Measurements from ENCODE around the gene NSUN3.
A peak's percentile ranks its signal among the peaks of the same experiment; 100 is the strongest.
"Not testable (repeated sequence)": the region's sequence is repeated elsewhere in the genome, so short reads cannot be mapped to it uniquely, and the experiment has no call there.

Gene NSUN3

DNA sequence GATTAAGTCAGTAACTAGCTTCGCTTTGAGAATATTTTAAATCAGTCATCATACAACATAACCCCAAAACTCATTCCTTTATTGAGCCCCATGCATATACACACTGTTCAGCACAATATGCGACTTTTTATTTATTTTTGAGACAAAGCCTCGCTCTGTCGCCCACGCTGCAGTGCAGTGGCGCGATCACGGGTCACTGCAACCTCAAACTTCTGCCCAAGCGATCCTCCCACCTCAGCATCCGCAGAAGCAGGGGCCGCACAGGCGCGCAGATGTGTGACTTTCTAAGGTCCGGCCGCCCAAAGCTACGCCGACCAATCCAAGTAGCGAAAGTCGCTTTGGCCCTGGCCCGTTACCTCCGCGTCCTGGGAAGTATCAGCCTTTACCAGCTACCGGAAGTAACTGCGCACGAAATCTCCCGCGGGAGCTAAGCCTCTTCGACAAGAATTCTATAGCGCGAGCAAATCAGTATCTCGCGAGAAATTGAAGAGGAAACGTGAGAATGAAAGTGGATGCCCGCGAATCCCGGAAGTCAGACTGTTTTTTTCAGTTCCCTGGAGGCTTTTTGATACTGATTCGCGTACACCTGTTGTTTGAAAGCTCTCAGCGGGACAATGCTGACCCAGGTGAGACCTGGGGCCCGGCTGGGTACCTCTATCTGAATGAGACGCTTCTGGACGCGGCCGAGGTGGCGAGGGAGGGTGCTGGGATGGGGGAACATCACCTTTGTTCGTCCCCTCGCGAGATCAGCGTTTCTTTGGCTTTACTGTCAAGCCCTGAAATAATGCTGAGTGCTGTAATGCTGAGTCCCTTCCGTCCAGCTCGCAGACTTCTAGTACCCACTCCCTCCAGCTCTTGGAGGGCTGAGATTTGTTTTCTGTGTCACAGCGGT, at the start of gene NSUN3, which contains the start of gene DHFR2:
Gene NSUN3, plus strand, starts transcription at position 549 of the 892 bp plus-strand sequence. Its CDS starts 66 bp downstream, at position 615.
Gene DHFR2, minus strand, starts transcription at position 404 of the 892 bp plus-strand sequence. CDS start 1,405 bp downstream, outside the sequence.
- peak; percentile 94 for DNase-seq

DNA sequence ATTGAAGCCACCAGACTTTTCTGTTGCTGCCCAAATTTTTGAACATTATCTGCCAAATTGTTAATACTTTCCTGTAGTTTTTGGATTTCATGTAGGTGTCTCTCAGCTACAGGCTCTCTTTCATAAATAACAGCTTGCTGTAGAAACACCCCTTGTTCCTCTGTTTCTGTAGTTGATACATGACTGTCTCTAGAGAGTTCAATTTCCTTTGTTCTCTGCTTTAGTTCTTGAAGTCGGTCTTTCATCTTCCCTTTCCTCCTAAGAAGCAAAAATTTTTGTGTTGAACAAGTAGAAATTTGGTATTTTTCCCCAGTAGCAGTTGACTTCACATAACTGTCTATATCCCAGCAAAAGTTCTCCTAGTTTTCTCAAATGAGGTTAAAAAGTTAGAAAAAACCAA, 47.8 kb upstream of the NSUN3 start:
- no peak for DNase-seq

DNA sequence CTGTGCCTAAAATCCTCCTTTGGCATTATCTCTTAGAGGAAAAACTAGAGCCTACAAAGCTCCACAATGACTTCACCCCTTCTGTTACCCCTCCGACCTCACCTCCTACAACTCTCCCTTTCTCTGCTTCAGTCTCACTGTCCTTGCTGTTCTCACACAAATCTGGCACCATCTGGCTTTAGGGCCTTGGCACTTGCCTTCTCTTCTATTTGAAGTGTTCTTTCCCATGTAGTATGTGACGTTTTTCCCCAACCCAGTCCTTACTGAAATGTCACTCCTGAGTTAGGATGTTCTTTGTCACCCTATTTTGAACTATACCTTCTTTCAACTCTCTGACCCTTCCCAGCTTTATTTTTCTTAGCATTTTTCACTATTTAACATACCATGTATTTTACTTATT, 43.2 kb upstream of the NSUN3 start:
- no peak for DNase-seq

DNA sequence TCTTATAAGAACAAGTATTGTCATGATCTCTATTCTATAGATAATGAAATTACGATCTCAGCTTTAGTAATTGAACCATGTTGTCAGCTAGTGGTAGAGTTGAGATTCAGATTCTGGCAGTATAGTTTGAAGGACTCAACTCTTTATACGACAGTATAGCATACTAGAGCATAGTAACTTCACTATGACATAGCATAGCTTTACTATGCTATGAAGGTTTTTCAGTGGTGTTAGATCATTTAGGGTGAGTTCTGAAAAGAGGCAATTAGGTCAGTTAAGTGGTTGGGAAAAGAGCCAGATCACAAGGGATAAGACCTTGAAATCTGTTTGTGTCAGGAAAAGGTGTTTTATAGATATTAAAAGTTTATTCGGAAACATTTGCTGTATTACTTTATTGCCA, 42.6 kb upstream of the NSUN3 start:
- no peak for DNase-seq

DNA sequence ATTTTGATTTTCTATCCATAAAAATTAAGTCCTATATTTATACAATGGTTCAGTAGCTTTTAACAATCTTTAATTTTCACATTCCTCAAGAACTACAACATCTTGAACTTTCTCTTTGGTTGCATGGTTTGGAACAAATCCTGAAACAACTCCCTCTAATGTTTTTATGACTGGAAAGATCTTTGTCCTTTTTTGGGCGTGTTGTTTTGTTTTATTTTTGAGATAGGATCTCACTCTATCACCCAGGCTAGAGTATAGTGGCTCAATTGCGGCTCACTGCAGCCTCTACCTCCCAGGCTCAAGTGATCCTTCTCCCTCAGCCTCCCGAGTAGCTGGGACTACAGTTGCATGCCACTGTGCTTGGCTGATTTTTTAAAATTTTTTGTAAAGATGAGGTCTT, 38.5 kb upstream of the NSUN3 start:
- no peak for DNase-seq

DNA sequence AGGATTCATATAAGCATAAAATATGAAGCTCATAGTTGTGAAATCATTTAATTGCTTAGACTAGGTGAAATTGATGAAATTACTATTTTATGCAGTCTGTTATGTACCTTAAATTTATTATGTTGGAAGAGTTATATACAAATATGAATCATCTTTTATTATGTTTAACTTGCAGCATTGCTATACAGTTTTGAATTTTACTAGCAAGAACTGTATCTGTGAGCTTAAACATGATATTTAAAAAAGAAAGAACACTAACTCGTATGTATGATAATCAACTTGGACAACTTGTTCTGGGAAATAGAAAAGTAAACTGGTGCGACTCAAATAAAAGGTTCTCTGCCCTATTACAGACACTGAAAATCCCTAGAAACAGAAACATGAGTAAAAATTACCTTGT, 36.2 kb upstream of the NSUN3 start:
- DNase-seq = no peak

DNA sequence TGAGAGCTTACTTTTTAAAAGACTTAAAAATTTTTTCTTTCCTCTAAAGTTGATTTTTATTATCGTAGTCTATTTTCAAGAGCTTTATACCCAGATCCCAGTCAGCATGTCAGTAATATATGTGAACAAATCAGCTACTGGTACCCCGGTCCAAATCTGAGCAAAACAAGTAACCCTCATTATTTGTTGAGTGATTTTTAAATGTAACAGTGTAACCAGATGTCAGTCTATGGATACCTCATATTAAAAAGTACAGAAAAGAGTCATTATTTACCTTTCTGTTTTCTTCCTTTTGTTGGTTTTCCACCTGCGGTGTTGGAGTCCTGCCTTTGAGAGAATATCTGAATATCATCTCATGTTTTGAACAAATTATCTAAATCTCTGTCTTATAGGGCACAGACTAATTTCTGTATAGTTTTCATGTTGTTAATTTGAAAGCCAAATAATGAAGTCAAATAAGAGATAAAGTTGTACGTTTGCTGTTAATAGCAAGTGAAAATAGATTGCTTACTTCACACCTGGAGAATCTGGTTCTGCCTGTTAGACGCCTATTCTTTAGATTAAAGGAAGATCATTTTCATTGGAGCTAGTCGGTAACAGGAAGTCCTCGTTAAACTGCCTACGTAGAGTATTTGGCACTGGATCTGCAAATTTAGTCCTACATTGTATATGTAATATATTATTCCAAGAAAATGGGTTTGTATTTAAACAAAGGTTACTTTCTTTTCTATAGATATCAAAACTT, 34.6 kb upstream of the NSUN3 start, which contains the start of gene STX19:
Gene STX19, minus strand, starts transcription at position 505 of the 745 bp plus-strand sequence. CDS start 13,328 bp downstream, outside the sequence.
- no peak for DNase-seq

DNA sequence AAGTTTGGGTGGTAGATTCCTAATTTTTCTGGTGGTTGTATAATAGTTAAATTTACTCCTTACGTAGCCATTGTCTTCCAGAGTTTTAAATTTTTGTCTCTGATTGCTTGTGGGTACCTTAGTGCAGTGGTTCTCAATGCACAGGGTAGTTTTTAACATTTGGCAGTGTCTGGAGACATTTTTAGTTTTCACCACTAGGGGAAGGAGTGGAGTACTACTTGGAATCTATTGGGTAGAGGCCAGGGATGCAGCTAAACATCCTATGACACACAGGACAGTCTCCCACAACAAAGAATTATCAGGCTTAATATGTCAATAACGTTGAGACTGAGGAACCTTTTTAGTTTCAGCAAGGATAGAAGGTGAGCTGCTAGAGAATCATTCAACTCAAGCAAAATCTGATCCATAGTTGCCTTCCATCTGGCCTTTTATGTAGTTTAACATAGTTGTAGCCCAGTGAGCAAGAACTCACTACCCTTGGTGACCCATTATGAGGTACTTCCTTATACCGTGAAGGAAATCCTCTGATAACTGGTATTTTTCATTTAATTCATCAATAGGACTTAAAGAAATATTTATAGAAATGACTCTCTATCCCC, 25.9 kb upstream of the NSUN3 start:
- peak; percentile 2 for DNase-seq

DNA sequence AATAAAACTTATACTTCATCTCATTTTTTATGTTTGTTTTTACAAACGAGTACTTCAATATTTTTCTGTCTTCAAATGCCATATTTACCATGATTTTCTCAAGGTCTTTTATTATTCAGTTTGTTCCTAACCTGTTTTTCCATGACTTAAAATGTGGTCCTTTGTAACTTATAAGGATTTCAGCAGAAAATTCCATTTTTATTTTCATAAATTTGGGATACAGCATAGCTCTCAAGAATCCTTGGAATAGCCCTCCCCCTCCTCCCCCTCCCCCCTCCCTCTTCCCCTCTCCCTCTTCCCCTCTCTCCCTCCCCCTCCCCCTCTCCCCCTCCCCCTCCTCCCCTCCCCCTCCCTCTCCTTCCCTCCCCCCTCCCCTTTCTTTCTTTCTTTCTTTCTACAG, 19.6 kb upstream of the NSUN3 start:
- no peak for DNase-seq

DNA sequence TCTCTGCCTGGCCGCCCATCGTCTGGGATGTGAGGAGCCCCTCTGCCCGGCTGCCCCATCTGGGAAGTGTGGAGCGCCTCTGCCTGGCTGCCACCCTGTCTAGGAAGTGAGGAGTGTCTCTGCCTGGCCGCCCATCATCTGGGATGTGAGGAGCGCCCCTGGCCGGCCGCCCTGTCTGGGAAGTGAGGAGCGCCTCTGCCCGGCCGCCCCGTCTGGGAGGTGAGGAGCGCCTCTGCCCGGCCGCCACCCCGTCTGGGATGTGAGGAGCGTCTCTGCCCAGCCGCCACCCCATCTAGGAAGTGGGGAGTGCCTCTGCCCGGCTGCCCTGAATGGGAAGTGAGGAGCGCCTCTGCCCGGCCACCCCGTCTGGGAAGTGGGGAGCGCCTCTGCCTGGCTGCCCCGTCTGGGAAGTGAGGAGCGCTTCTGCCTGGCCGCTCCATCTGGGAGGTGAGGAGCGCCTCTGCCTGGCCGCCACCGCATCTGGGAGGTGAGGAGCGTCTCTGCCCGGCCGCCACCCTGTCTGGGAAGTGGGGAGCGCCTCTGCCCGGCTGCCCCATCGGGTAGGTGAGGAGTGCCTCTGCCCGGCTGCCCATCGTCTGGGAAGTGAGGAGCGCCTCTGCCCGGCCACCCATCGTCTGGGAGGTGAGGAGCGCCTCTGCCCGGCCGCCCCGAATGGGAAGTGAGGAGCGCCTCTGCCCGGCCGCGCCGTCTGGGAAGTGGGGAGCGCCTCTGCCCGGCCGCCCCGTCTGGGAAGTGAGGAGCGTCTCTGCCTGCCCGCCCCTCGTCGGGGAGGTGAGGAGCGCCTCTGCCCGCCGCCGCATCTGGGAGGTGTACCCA, 18.5 kb upstream of the NSUN3 start:
- not testable (repeated sequence) for DNase-seq

DNA sequence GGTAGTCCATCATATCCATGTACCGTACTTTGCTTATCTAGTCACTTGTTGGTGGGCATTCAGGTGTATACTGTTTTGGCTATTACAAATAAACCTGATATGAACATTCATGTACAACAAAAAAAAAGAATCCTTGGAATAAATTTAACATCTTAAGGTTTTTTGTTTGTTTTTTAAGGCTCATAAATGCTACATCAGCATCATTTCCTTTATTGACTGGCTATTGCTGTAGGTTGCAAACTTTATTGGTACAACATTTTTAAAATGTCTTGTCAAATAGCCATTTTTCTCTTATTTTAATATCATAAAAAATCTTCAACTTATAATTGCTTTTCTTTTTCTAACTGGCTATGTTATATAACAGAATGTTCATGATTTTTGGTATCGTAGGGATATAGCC, 16.3 kb upstream of the NSUN3 start:
- no peak for DNase-seq

DNA sequence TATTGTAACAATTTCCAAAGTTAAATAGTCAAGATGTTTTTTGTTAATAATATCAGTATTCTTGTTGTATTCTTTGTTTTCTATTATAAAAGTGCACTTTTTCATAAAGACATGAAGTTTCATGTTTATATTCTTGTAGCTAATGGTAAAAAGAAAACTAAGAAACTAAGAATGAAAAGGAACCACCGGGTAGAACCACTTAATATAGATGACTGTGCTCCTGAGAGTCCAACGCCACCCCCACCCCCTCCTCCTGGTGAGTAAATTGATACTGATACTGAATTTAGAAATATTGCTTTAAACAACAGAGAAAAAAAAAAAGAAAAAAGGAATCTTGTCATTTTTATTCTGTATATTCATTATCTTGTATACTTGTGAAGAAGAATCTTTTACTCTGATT, 13.6 kb upstream of the NSUN3 start:
- DNase-seq = no peak

DNA sequence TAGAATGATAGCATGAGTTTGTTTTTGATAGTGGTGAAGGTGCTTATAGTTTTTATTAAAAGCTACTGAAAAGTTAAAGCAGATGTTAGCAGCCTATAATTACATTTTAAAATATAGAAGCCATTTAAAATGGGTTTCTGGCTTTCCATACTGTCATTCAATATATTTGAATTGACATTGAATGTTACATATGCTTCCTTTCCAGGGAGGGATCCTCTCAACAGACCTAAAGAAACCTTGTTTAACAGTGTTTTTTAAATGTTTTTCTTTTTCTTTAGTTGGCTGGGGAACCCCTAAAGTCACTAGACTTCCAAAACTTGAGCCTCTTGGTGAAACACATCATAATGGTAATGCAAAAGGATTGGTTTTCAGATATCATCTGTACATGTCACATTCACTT, 12.3 kb upstream of the NSUN3 start:
- no peak for DNase-seq

DNA sequence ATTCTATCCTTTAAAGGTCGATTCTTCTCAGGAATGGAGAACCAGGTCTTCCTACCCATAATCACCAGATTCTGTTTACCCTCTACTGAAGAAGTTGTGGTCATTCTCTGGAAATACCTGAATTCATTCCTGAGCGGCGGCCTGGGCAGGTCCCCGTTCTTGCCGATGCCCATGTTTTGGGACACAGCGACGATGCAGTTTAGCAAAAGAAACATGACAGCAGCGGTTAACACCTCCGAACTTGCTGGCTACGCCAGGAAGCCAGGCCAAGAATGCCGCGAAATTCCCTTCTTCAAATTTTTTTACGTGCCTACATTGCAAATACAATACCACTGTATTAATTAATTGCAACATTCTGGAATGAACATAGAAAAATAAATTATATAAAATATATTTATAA, 1.6 kb upstream of the NSUN3 start:
- no peak for DNase-seq

DNA sequence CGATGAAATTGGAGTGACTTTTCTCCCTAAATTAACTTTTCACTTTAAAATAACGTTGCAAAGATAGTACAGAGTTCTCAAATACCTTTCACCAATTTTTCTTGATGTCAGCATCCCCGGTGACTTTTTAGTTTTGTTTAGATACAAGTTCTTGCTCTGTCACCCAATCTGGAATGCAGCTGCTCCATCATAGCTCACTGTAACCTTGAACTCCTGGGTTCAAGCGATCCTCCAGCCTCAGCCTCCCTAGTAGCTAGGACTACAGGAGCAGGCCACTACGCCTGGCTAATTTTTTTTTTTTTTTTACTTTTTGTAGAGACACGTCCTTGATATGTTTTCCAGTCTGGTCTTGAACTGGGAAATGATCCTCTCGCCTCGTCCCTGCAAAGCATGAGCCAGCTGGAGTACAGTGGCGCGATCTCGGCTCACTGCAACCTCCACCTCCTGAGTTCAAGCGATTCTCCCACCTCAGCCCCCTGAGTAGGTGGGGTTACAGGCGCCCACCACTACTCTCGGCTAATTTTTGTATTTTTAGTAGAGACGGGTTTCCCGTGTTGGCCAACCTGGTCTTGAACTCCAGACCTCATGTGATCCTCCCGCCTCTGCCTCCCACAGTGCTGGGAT, 747 bp downstream of the NSUN3 start:
- no peak for DNase-seq

DNA sequence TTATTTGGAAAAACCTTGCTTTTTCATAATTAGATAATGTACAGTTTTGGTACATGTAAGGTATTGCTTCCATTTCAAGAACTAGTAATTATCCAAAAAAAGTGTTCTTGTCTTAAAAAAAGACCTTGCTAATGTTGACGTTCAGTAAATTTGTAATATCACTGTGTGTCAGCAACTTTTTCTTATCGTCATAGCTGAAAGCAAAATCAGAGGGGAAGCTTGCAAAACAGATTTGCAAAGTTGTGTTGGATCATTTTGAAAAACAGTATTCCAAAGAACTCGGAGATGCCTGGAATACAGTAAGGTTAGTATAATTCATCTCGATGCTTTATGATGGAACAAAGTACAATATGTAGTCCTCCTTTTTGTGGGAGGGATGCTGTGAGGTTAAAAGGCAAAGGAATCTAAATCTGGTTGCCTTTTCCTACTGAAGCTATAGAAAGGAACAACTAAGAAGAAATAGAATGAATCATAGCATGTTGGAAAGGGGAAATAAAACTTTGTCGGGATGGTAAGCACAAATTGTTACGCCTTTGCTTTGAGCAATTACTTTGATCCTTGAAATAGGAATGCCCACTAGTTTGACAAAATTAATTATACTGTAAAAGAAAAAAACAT, 1.5 kb downstream of the NSUN3 start:
- no peak for DNase-seq

DNA sequence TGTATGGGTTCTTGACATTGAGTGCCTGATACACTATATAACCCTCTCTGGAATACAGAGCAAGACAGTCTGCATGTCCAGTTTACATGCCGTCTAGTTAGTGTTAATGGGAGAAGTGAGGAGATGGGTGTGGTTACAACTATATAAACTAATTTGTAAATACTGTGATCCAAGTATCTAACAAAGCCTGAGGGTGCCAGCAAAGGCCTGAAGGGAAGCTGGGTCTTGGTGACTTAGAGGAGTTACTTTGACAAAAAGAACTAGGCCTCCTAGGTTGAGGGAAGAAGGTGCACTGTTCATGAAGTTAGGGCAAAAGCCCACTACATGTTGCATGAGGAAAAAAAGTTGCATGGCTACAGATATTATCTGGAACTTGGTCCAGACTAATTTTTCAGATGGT, 2.3 kb downstream of the NSUN3 start:
- DNase-seq = no peak

DNA sequence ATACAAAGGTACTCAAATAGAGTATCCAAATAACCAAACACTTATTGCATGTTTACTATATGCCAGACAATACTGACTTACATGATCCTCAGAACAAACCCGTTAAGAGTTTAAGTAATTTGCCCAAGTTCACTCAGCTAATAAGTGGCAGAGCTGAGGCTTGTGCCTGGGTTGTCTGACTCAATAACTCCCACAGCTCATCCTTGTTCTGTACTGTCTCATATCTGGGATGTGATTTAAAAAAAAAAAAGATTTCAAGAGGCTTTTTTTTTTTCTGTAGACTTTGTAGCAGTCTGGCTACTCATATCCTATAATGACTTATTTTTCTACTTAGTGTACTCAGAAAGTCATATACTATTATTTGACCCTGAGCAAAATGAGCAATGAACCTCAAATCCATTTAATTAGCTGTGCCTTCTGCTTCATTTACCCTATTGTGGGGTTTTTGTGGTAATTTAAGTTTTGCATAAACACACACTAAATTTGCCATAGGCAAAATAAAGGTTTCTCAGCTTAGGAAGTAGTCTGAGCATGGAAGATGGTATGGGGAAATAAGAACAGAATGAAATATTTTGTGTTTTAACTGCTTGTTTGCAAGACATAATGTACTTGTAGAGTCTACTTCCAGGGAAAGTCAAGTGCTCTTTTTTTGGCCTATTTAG, 3.1 kb downstream of the NSUN3 start:
- DNase-seq = no peak

DNA sequence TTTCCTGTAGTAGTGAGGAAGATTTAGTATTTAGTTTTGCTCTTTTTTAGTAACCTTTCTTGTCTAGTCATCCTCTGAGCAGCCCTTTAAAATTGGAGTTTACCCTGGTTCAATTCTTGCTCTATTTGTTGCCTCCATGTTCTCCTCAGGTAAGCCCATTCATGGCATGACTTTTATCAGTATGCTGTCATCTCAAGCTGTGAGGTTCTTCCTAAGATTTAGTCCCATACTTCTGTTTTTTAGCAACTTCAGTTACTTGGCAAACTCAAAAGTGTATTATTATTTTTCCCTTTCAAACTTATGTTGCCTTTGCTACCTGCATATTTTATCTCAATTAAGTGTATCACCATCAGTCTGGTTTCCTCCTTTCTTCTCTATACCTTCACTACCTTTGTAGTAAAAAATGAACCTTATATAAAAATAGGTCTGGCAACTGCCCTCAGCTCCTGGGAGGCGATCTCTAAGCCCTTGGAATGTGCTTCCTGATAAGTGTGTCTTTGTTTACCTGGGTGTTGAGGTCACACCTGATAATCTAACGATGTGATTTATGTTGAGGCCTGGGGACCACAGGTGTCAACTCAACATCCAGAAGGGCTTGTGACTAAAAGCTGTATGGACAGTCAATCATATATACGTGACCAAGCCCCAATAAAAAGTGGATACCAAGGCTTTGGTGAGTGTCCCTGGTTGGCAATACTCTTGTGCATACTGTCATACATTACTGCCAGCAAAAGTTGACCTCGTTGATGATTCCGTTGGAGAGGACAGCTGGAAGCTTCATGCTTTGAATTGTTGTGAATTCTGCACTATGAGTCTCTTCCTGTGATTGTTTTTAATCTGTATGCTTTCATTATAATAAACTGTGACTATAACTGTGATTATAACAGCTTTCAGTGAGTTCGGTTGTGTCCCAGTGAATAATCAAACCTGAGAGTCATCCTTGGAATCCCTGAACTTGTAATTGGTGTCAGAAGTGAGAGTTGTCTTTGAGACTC, 3.9 kb downstream of the NSUN3 start:
- DNase-seq = no peak
